HG03097 (cell line): ENCODE measurements around the gene STX18.

ENCODE experiments used
- ATAC-seq: cut with Tn5 transposase; IDR thresholded peaks from one replicate; pipeline ENCODE4 v1.9.1; 2021; ENCODE audit not compliant: unreplicated experiment, low FRiP score

STX18 gene

GRCh38 chr4:4455210-4455865 is 86.5 kb downstream of the STX18 start:
- no peak for ATAC-seq

- no peak for ATAC-seq
These were observed 95.4 kb downstream of the STX18 start for GRCh38 chr4:4446434-4446833.

- no peak for ATAC-seq
These were observed 98.0 kb downstream of the STX18 start for GRCh38 chr4:4443821-4444220.

DNA sequence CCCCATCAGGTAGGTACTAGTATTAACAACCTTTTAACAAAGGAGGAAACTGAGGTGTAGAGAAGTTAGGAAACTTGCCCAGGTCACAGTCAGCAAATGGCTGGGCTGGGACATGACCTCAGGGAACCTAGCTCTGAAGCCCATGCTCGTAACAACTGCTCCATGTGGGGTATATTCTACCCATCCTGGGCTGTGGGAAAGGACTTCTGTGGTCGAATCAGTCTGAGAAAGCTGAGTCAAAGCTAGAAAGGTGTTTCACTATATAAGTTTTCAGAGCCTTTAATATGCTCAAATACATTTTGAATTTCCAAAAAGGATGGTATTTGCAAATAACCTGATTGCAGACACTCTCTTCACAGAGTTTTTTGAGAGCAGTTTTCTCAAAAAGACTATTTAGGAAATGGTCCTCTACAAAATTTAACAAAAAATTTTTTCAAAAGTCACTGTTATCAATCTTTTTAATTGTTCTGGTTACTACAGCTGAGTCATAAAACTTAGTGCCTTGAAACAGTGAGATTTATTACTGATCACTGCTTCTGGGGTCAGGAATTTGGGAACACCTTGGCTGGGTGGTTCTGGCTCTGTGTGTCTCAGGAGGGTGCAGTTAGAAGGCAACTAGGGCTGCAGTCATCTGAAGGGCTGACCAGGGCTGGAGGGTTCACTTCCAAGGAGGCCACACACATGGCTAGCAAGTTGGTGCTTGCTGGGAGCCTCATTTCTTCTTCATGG is 101.4 kb downstream of the STX18 start:
- no peak for ATAC-seq

- no peak for ATAC-seq
These were observed 102.1 kb downstream of the STX18 start for GRCh38 chr4:4439782-4440181.

- ATAC-seq, result no peak
These were observed 103.0 kb downstream of the STX18 start for GRCh38 chr4:4438891-4439290.

GRCh38 chr4:4437798-4438470 is 103.9 kb downstream of the STX18 start:
- no peak for ATAC-seq

- no peak for ATAC-seq
These were observed 105.5 kb downstream of the STX18 start for GRCh38 chr4:4436244-4436823.

- no peak for ATAC-seq
These were observed 107.9 kb downstream of the STX18 start for GRCh38 chr4:4433941-4434340.

DNA sequence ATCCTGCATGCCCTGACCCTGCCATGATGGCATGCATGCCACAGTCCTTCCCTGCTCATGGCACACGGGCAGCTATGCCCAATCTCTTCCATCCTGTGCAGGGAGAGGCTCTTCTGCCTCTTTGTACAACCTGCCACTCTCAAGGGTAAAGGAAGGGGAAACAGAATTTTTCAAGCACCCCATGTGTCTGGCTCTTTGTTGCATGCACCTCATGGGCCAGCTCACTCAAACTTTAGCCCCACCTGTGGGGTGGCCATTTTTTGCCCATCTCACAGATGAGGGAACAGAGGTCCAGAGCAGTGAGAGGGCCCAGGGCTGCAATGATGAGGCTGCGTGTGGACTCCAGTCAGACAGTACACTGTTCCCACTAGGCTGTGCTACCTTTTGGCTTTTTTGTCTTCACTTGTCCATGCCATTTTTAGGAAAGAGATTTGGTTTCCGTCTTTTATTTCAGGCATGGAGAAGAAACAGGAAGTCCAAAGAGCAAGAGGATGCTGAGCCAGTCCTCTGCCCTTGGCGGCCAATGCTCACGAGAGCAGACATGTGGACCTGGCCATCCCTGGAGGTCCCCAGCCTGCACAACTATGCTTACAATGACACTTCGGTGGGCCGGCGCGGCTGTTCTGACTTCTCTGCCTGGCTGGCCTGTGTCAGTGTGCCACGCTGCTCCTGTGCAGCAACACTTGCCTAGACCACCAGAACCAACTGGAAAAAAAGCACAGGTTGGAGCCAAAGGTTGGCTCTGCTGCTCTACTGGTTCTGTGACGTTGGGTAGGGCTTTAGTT is 109.3 kb downstream of the STX18 start:
- no peak for ATAC-seq

- no peak for ATAC-seq
These were observed 111.2 kb downstream of the STX18 start for GRCh38 chr4:4430492-4431195.

- ATAC-seq, result no peak
These were observed 112.6 kb downstream of the STX18 start for GRCh38 chr4:4428966-4429875.

DNA sequence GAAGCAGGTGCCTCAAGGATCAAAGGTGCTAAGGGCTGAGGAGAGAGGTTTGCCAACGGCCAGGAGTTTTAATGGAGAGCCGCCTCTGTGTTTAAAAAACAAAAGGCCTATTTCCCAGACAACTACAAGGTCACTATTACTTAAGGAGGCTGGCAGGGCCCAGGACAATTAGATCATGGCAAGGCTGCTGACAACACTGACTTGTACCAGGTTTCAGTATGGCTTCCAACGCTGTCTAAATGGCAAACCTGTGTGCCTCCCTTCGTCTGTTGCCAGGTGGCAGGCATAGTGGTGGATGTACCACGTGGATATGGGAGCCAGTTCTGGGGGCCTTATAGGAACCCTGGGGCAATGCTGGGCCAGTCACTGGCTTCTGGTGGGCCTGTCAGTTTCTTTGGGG is 114.0 kb downstream of the STX18 start:
- ATAC-seq, result no peak

GRCh38 chr4:4427121-4427870 is 114.6 kb downstream of the STX18 start:
- no peak for ATAC-seq

- no peak for ATAC-seq
These were observed 115.2 kb downstream of the STX18 start for GRCh38 chr4:4426511-4427120.

DNA sequence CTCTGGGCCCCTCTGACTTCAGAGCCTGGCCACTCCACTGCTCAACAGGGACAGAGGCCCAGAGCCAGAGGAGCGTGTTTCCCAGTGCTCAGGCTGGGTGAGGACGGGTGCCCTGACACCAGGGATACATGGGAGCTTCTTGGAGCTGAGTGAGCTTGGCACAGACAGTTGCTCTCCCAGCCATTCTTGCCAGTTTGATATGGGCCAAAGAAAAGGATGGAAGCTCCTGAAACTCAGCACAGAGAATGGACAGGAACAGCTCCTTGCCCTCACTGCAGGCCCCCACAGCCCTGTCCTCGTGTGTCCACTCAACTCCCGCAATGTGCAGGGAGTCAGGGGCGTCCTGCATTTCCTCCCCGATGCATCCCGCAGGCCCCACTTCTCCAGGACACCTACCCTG is 116.2 kb downstream of the STX18 start:
- no peak for ATAC-seq

DNA sequence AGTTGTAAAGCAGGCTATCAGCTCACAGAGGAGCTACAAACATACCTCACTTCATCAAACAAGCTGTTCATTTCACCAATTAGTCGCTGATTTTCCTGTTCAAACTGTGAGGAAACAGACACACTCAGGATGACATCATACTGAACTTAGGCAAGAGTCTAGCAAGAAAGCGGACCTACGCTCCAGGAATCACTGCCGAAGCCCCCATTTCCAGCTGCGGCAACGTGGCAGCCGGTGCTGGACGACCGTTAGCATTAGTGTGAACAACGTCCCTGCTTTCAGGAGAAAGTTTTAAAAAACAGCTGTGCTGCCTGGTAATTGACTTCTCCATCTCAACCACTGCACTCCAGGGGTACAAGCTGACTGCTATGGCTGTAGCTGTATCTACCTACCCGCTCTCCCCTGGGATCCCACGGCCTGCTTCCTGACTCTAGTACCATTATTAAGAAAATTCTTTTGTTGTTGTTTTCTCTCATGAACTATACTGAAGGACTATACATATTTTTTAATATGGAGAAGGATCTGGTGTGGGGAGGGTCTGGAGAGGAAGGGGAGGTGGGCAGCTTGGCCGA is 116.6 kb downstream of the STX18 start:
- no peak for ATAC-seq
